Hepatocyte (in vitro differentiated cells): Measurements from ENCODE around the gene GRIN3A. TPM values are rescaled to one million over a fixed set of nuclear protein-coding genes. Genes with fewer than 3 reads are reported as not detected.

Source experiments
- DNase-seq: peaks from one replicate; pipeline ENCODE4 v3.0.0-alpha.2; 2016; ENCODE audit warnings: low spot score
- H2AFZ ChIP-seq: fragments of 200-600 bp; sonication (generic); 2 replicates; pipeline ENCODE4 v1.6.0; 2016; ENCODE audit warnings: antibody characterized with exemption, mild to moderate bottlenecking
- H3K27ac ChIP-seq: fragments of 200-600 bp; sonication (generic); 2 replicates; pipeline ENCODE4 v1.5.1; 2016; ENCODE audit warnings: mild to moderate bottlenecking
- H3K27me3 ChIP-seq: fragments of 200-600 bp; sonication (generic); 2 replicates; pipeline ENCODE4 v1.6.1; 2016
- H3K36me3 ChIP-seq: fragments of 200-600 bp; sonication (generic); replicated peaks from 2 replicates; pipeline ENCODE4 v1.5.1; 2016; ENCODE audit warnings: low read depth; ENCODE audit not compliant: insufficient read depth
- H3K4me1 ChIP-seq: fragments of 200-600 bp; sonication (generic); 2 replicates; pipeline ENCODE4 v1.5.1; 2016; ENCODE audit warnings: mild to moderate bottlenecking, moderate library complexity; ENCODE audit not compliant: insufficient read depth
- H3K4me2 ChIP-seq: fragments of 200-600 bp; sonication (generic); 2 replicates; pipeline ENCODE4 v1.6.0; 2016
- H3K4me3 ChIP-seq: fragments of 200-600 bp; sonication (generic); 2 replicates; pipeline ENCODE4 v1.5.1; 2016; ENCODE audit warnings: mild to moderate bottlenecking
- H3K79me2 ChIP-seq: fragments of 200-600 bp; sonication (generic); 2 replicates; pipeline ENCODE4 v1.6.0; 2017; ENCODE audit warnings: mild to moderate bottlenecking
- H3K9me2 ChIP-seq: fragments of 200-600 bp; sonication (generic); replicated peaks from 2 replicates; pipeline ENCODE4 v1.6.0; 2017; ENCODE audit warnings: mild to moderate bottlenecking; ENCODE audit not compliant: insufficient read depth
- H3K9me3 ChIP-seq: fragments of 200-600 bp; sonication (generic); 2 replicates; pipeline ENCODE4 v1.5.1; 2016; ENCODE audit warnings: low read depth, mild to moderate bottlenecking
- H4K20me1 ChIP-seq: fragments of 200-600 bp; sonication (generic); 2 replicates; pipeline ENCODE4 v1.6.0; 2016; ENCODE audit warnings: mild to moderate bottlenecking; ENCODE audit not compliant: insufficient read depth, poor library complexity, severe bottlenecking
- EZH2 ChIP-seq: fragments of 200-600 bp; sonication (generic); IDR thresholded peaks from 2 replicates; pipeline ENCODE4 v1.6.1; 2016; ENCODE audit warnings: antibody characterized with exemption, mild to moderate bottlenecking, borderline replicate concordance
- EZH2phosphoT487 ChIP-seq: fragments of 200-600 bp; sonication (generic); IDR thresholded peaks from one replicate; pipeline ENCODE4 v1.6.1; 2018; ENCODE audit warnings: antibody characterized with exemption, mild to moderate bottlenecking, low read depth, moderate library complexity; ENCODE audit not compliant: unreplicated experiment, severe bottlenecking
- WGBS: methylation state at CpG from one replicate; pipeline ENCODE4 v1.1.6; 2016; ENCODE audit warnings: low lambda C conversion rate; ENCODE audit errors: missing lambda C conversion rate; 5-methylcytosine and 5-hydroxymethylcytosine counted together
- polyA plus RNA-seq: library from polyadenylated mRNA; unstranded; fragments of >200 nt; fragmentation: Nextera tagmentation; extraction: Ambion mirVana; gene quantifications from 2 replicates; pipeline ENCODE4 v1.2.1, GENCODE V29; 2016
- total RNA-seq: library from RNA; depleted of rRNA; stranded (reverse); fragments of >200 nt; gene quantifications from 2 replicates; pipeline ENCODE4 v1.2.3, GENCODE V29; 2014
- TF ChIP-seq, protein P1 (sequence below): fragments of 200-600 bp; sonication (generic); IDR thresholded peaks from 2 replicates; pipeline ENCODE4 v1.5.1; 2016; ENCODE audit warnings: antibody characterized with exemption, mild to moderate bottlenecking; ENCODE audit not compliant: poor library complexity

GRIN3A gene
- total and polyA plus RNA-seq, 2 experiments from 2014 or later, result 0.10 TPM; not detected in 1

DNA sequence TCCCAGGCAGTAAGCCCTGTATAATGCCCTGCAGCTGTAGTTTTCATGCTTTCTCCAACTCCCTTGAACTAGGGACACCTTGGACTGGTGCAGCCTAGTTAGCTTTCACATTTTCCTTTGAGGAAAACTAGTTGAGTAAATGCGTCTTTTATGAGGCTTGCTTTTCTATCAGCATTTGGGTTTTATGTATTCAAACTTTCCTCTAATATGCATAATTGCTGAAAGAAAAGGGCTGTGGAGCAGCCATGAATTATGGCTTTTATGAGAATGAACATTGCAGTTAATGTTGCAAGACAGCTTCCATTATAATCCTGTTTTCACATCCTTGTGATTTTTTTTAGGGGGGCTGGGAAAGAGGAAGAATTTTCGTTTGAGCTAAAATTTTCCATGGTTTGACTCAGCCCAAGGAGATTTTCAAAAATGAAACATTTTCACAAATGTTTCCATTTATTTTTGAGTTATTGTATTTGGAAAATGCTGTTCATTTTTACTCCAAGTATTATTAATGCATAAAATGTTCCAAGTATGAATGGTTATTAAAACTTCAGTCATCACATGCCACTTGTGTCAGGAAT is 85.8 kb downstream of the GRIN3A start:
- Histone ChIP-seq H3K9me2 (no peaks in the 10 kb centered on the region), H3K9me3 (no peaks in the 10 kb centered on the region), H3K36me3 (no peaks in the 10 kb centered on the region), H3K27ac (no peak overlapping the region), H3K4me2 (no peak overlapping the region), H2AFZ (no peak overlapping the region), H3K4me1 (no peaks in the 10 kb centered on the region), H4K20me1 (no peaks in the 10 kb centered on the region), H3K27me3 (no peaks in the 10 kb centered on the region), H3K4me3 (no peak overlapping the region), H3K79me2 (no peaks in the 10 kb centered on the region)
- TF ChIP-seq EZH2phosphoT487, result no peak
- TF ChIP-seq EZH2, result no peak
- TF ChIP-seq, protein P1, sequence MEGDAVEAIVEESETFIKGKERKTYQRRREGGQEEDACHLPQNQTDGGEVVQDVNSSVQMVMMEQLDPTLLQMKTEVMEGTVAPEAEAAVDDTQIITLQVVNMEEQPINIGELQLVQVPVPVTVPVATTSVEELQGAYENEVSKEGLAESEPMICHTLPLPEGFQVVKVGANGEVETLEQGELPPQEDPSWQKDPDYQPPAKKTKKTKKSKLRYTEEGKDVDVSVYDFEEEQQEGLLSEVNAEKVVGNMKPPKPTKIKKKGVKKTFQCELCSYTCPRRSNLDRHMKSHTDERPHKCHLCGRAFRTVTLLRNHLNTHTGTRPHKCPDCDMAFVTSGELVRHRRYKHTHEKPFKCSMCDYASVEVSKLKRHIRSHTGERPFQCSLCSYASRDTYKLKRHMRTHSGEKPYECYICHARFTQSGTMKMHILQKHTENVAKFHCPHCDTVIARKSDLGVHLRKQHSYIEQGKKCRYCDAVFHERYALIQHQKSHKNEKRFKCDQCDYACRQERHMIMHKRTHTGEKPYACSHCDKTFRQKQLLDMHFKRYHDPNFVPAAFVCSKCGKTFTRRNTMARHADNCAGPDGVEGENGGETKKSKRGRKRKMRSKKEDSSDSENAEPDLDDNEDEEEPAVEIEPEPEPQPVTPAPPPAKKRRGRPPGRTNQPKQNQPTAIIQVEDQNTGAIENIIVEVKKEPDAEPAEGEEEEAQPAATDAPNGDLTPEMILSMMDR, result no peak
- 62% methylated on average over 2 of the region's 2 CpGs for WGBS
- no peak for DNase-seq

DNA sequence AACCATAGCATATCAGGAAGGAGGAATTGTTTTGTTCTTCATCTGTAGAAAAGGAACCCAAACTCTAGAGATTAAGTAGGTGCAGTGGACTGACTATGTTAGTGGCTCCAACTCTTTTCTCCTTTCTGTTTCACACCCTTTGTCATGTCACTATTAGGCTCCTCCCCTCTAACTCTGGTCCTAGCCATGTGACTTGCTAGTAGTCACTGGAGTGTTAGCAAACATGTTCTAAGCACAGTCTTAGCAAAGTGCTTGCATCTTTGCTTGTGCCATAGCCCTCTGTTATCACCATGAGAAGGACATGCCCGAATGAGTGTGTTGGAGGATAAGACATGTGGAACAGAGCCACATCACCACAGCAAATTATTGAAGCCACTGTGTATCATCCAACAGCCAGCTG is 88.3 kb downstream of the GRIN3A start:
- H3K4me3 ChIP-seq, result no peak overlapping the region
- H3K27ac ChIP-seq, result no peak overlapping the region
- H3K4me2 ChIP-seq, result no peak overlapping the region
- H3K9me3 ChIP-seq, result no peaks in the 10 kb centered on the region
- no peaks in the 10 kb centered on the region for H4K20me1 ChIP-seq
- H3K36me3 ChIP-seq, result no peaks in the 10 kb centered on the region
- H3K27me3 ChIP-seq, result no peaks in the 10 kb centered on the region
- H3K9me2 ChIP-seq, result no peaks in the 10 kb centered on the region
- H2AFZ ChIP-seq, result no peak overlapping the region
- H3K79me2 ChIP-seq, result no peaks in the 10 kb centered on the region
- WGBS, result 80% methylated on average over 1 of the region's 1 CpG
- no peak for DNase-seq
- TF ChIP-seq EZH2phosphoT487 (no peak), EZH2 (no peak)
- TF ChIP-seq, protein P1, result no peak
- no peaks in the 10 kb centered on the region for H3K4me1 ChIP-seq

DNA sequence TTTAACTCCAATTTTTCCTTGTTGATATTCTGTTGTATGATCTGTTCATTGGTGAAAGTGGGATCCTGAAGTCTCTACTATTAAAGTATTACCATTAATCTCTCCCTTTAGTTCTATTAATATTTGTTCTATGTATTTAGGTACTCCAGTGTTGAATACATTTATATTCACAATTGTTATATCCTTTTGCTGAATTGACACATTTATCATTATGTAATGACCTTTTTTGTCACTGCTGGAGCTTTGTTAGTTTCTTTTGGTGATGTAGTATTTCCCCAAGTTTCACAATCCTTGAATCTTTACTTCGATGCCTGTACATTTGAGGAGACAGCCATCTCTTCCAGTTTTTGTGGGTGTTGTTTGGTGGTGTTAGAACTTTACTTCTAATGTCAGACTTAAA is 90.0 kb downstream of the GRIN3A start:
- TF ChIP-seq EZH2phosphoT487, result no peak
- no peak for TF ChIP-seq EZH2
- TF ChIP-seq, protein P1, result no peak
- no peak for DNase-seq

More for the DNA sequence above, 90.0 kb downstream of the GRIN3A start:
- no peak overlapping the region for H3K4me3 ChIP-seq
- no peaks in the 10 kb centered on the region for H3K79me2 ChIP-seq
- no peaks in the 10 kb centered on the region for H3K9me2 ChIP-seq
- H3K27me3 ChIP-seq, result no peaks in the 10 kb centered on the region
- H4K20me1 ChIP-seq, result no peaks in the 10 kb centered on the region
- no peaks in the 10 kb centered on the region for H3K4me1 ChIP-seq
- no peak overlapping the region for H2AFZ ChIP-seq
- H3K27ac ChIP-seq, result no peak overlapping the region
- no peaks in the 10 kb centered on the region for H3K36me3 ChIP-seq
- H3K4me2 ChIP-seq, result no peak overlapping the region
- WGBS, result 83% methylated on average over 1 of the region's 1 CpG
- no peaks in the 10 kb centered on the region for H3K9me3 ChIP-seq
